ENCODE measurements around the gene CHST11. TPM values are rescaled to one million over a fixed set of nuclear protein-coding genes. Genes with fewer than 3 reads are reported as not detected.

CHST11 gene
- total and polyA plus RNA-seq, 10 donors, result 5.2 to 65.1 (median 48.4) TPM

GRCh38 chr12:104709692-104710435 lies 253.1 kb downstream of the CHST11 start:
- 82 to 94% (median 89%) methylated on average over 9 of the region's 9 CpGs for WGBS, 5 donors

GRCh38 chr12:104710940-104711689 lies 254.4 kb downstream of the CHST11 start:
- Histone ChIP-seq H3K36me3 (peaks cover 0 to 5% (median 0%) of the 10 kb centered on the region in 6 donors), H3K27me3 (replicated peaks in 1 of 7) (no peaks in the 10 kb centered on the region), H3K9me3 (no peaks in the 10 kb centered on the region), H3K4me1 (peaks cover 0 to 51% (median 19%) of the 10 kb centered on the region in 6 donors), H3K4me3 (no peak overlapping the region), H3K27ac (peak overlapping the region in 7 of 8 donors; percentile 31 to 64 (median 58))
- no peak for DNase-seq
- intact Hi-C loops (cut with DNase I; ENCODE audit: low total_unique reads), result no loop called here
- 57 to 75% (median 61%) methylated on average over 8 of the region's 8 CpGs for WGBS, 5 donors
- no peak for TF ChIP-seq POLR2AphosphoS5 (IDR thresholded peaks at IDR 0.05)
- TF ChIP-seq CTCF (IDR thresholded peaks at IDR 0.05 in 8 of 11, conservative IDR thresholded peaks at IDR 0.05 in 3 of 11), result no peak
- TF ChIP-seq POLR2A (IDR thresholded peaks at IDR 0.05), result no peak

More at GRCh38 chr12:104709692-104710435, 253.1 kb downstream of the CHST11 start:
- no peak for DNase-seq
- no peak for TF ChIP-seq POLR2AphosphoS5 (IDR thresholded peaks at IDR 0.05)
- TF ChIP-seq CTCF (IDR thresholded peaks at IDR 0.05 in 8 of 11, conservative IDR thresholded peaks at IDR 0.05 in 3 of 11), result no peak
- no peak for TF ChIP-seq POLR2A (IDR thresholded peaks at IDR 0.05)
- Histone ChIP-seq H3K4me3 (no peak overlapping the region), H3K9me3 (no peaks in the 10 kb centered on the region), H3K4me1 (peaks cover 0 to 38% (median 11%) of the 10 kb centered on the region in 6 donors), H3K27ac (peak overlapping the region in 6 of 8 donors; percentile 31 to 64 (median 60)), H3K36me3 (peaks cover 0 to 5% (median 0%) of the 10 kb centered on the region in 6 donors), H3K27me3 (replicated peaks in 1 of 7) (no peaks in the 10 kb centered on the region)
- intact Hi-C loops (cut with DNase I; ENCODE audit: low total_unique reads), result no loop called here

GRCh38 chr12:104712477-104712876 lies 255.7 kb downstream of the CHST11 start:
- H3K36me3 ChIP-seq, result peaks cover 0 to 5% (median 0%) of the 10 kb centered on the region in 6 donors
- peak overlapping the region in 4 of 8 donors; percentile 55 to 64 (median 60) for H3K27ac ChIP-seq
- no peak for DNase-seq
- H3K4me3 ChIP-seq, result no peak overlapping the region
- H3K27me3 ChIP-seq (replicated peaks in 1 of 7), result no peaks in the 10 kb centered on the region
- intact Hi-C loops (cut with DNase I; ENCODE audit: low total_unique reads), result no loop called here
- TF ChIP-seq POLR2AphosphoS5 (IDR thresholded peaks at IDR 0.05) (no peak), POLR2A (IDR thresholded peaks at IDR 0.05) (no peak), CTCF (IDR thresholded peaks at IDR 0.05 in 8 of 11, conservative IDR thresholded peaks at IDR 0.05 in 3 of 11) (no peak)
- 68 to 93% (median 87%) methylated on average over 6 of the region's 6 CpGs for WGBS, 5 donors
- no peaks in the 10 kb centered on the region for H3K9me3 ChIP-seq
- peaks cover 0 to 57% (median 19%) of the 10 kb centered on the region in 6 donors for H3K4me1 ChIP-seq

- no peak for DNase-seq
- Histone ChIP-seq H3K27me3 (replicated peaks in 1 of 7) (no peaks in the 10 kb centered on the region), H3K4me3 (no peak overlapping the region), H3K27ac (no peak overlapping the region), H3K4me1 (peaks cover 0 to 62% (median 19%) of the 10 kb centered on the region in 6 donors), H3K36me3 (peaks cover 0 to 5% (median 0%) of the 10 kb centered on the region in 6 donors), H3K9me3 (no peaks in the 10 kb centered on the region)
- intact Hi-C loops (cut with DNase I; ENCODE audit: low total_unique reads), result no loop called here
- no peak for TF ChIP-seq POLR2A (IDR thresholded peaks at IDR 0.05)
- TF ChIP-seq POLR2AphosphoS5 (IDR thresholded peaks at IDR 0.05), result no peak
- no peak for TF ChIP-seq CTCF (IDR thresholded peaks at IDR 0.05 in 8 of 11, conservative IDR thresholded peaks at IDR 0.05 in 3 of 11)
- 86 to 95% (median 95%) methylated on average over 5 of the region's 5 CpGs for WGBS, 5 donors
Observed at GRCh38 chr12:104712968-104713367, 256.2 kb downstream of the CHST11 start.

Data from spleen (tissue), 11 donors.